Loucy (cell line): ENCODE results near the gene SNUPN.
A peak's percentile ranks its signal among the peaks of the same experiment; 100 is the strongest.

Source experiments
- H2AFZ ChIP-seq: fragments of 200-600 bp; sonication (generic); 2 replicates; pipeline ENCODE4 v1.6.0; 2016; ENCODE audit warnings: antibody characterized with exemption, mild to moderate bottlenecking, low read length, moderate library complexity
- H3F3A ChIP-seq: fragments of 200-600 bp; 2 replicates; pipeline ENCODE4 v1.6.0; 2016; ENCODE audit warnings: antibody characterized with exemption, low read depth, mild to moderate bottlenecking
- H3K27me3 ChIP-seq: fragments of 200-600 bp; sonication (generic); 2 replicates; pipeline ENCODE4 v1.6.1; 2014; ENCODE audit warnings: low read length, mild to moderate bottlenecking; ENCODE audit not compliant: insufficient read depth, poor library complexity, severe bottlenecking
- H3K36me3 ChIP-seq: fragments of 200-600 bp; sonication (generic); 2 replicates; pipeline ENCODE4 v1.6.1; 2016; ENCODE audit warnings: low read length; ENCODE audit not compliant: insufficient read depth
- H3K4me1 ChIP-seq: fragments of 200-600 bp; sonication (generic); 2 replicates; pipeline ENCODE4 v1.5.1; 2014; ENCODE audit warnings: low read length, mild to moderate bottlenecking; ENCODE audit not compliant: insufficient read depth, poor library complexity, severe bottlenecking
- H3K4me2 ChIP-seq: fragments of 200-600 bp; sonication (generic); 2 replicates; pipeline ENCODE4 v1.6.0; 2014; ENCODE audit warnings: antibody characterized with exemption, low read length, low read depth, mild to moderate bottlenecking; ENCODE audit not compliant: poor library complexity, severe bottlenecking
- H3K4me3 ChIP-seq: fragments of 200-600 bp; sonication (generic); 2 replicates; pipeline ENCODE4 v1.5.1; 2014; ENCODE audit warnings: low read length, mild to moderate bottlenecking, mixed read lengths; ENCODE audit not compliant: poor library complexity, severe bottlenecking
- H3K79me2 ChIP-seq: fragments of 200-600 bp; sonication (generic); 2 replicates; pipeline ENCODE4 v1.6.1; 2014; ENCODE audit warnings: low read length; ENCODE audit not compliant: insufficient read depth
- H3K9ac ChIP-seq: fragments of 200-600 bp; sonication (generic); 2 replicates; pipeline ENCODE4 v1.6.0; 2014; ENCODE audit warnings: mild to moderate bottlenecking, low read depth, low read length, moderate library complexity; ENCODE audit not compliant: poor library complexity, severe bottlenecking
- H3K9me2 ChIP-seq: fragments of 200-600 bp; sonication (generic); replicated peaks from 2 replicates; pipeline ENCODE4 v1.6.1; 2016; ENCODE audit warnings: low read depth, low read length, mixed read lengths
- H3K9me3 ChIP-seq: fragments of 200-600 bp; sonication (generic); 2 replicates; pipeline ENCODE4 v1.6.1; 2014; ENCODE audit warnings: mild to moderate bottlenecking, antibody characterized with exemption, low read length, low read depth; ENCODE audit not compliant: insufficient read depth
- H4K20me1 ChIP-seq: fragments of 200-600 bp; sonication (generic); 2 replicates; pipeline ENCODE4 v1.6.0; 2014; ENCODE audit warnings: antibody characterized with exemption, low read length, mild to moderate bottlenecking; ENCODE audit not compliant: insufficient read depth, poor library complexity, severe bottlenecking
- CTCF ChIP-seq: fragments of 200-600 bp; sonication (generic); conservative IDR thresholded peaks from 2 replicates; pipeline ENCODE4 v1.5.1; 2014; ENCODE audit warnings: mild to moderate bottlenecking, antibody characterized with exemption, low read length
- EZH2phosphoT487 ChIP-seq: fragments of 200-600 bp; IDR thresholded peaks from 2 replicates; pipeline ENCODE4 v1.6.1; 2018; ENCODE audit warnings: antibody characterized with exemption, mild to moderate bottlenecking, moderate library complexity, borderline replicate concordance

The SNUPN gene

GRCh38 chr15:75625542-75626347, at the start of gene SNUPN:
TSS of gene SNUPN (minus strand) at chr15:75625725. CDS start at chr15:75621051, 4,674 bp downstream.
- Histone ChIP-seq H3K9me2 (no peaks in the 10 kb centered on the region), H3K9me3 (no peaks in the 10 kb centered on the region), H4K20me1 (no peaks in the 10 kb centered on the region), H3K79me2 (peaks cover 11% of the 10 kb centered on the region), H3K4me1 (peaks cover 26% of the 10 kb centered on the region), H3K4me3 (peak within 1 kb of the TSS; percentile 85), H3K36me3 (no peaks in the 10 kb centered on the region), H3K9ac (peak within 1 kb of the TSS; percentile 97), H3F3A (peaks cover 15% of the 10 kb centered on the region), H3K27me3 (no peaks in the 10 kb centered on the region), H2AFZ (peak within 1 kb of the TSS; percentile 85), H3K4me2 (peak within 1 kb of the TSS; percentile 95)
- TF ChIP-seq EZH2phosphoT487 (no peak), CTCF (no peak)

GRCh38 chr15:75674366-75674765, 48.8 kb upstream of the SNUPN start:
- H3K4me2 ChIP-seq = no peak overlapping the region
- H3K36me3 ChIP-seq = no peaks in the 10 kb centered on the region
- H4K20me1 ChIP-seq = no peaks in the 10 kb centered on the region
- no peak overlapping the region for H2AFZ ChIP-seq
- H3K9ac ChIP-seq = no peak overlapping the region
- no peaks in the 10 kb centered on the region for H3F3A ChIP-seq
- H3K9me3 ChIP-seq = no peaks in the 10 kb centered on the region
- no peaks in the 10 kb centered on the region for H3K79me2 ChIP-seq
- TF ChIP-seq CTCF (no peak), EZH2phosphoT487 (no peak)
- no peaks in the 10 kb centered on the region for H3K27me3 ChIP-seq
- H3K4me3 ChIP-seq = no peak overlapping the region
- H3K9me2 ChIP-seq = no peaks in the 10 kb centered on the region
- no peaks in the 10 kb centered on the region for H3K4me1 ChIP-seq

- Histone ChIP-seq H3K9ac (no peak overlapping the region), H3K4me2 (no peak overlapping the region)
Observed at GRCh38 chr15:75673426-75674235, 48.1 kb upstream of the SNUPN start.

More at GRCh38 chr15:75673426-75674235, 48.1 kb upstream of the SNUPN start:
- Histone ChIP-seq H4K20me1 (no peaks in the 10 kb centered on the region), H3K27me3 (no peaks in the 10 kb centered on the region), H3K9me3 (no peaks in the 10 kb centered on the region), H3K4me3 (no peak overlapping the region), H3K79me2 (no peaks in the 10 kb centered on the region), H3K9me2 (no peaks in the 10 kb centered on the region), H3K4me1 (no peaks in the 10 kb centered on the region), H2AFZ (no peak overlapping the region), H3K36me3 (no peaks in the 10 kb centered on the region), H3F3A (no peaks in the 10 kb centered on the region)
- TF ChIP-seq EZH2phosphoT487 (no peak), CTCF (no peak)
